OCI-LY3 (cell line): ENCODE measurements around the gene ZFYVE21.

Experiments used
- CTCF ChIP-seq: fragments of 200-600, 300-600 bp; sonication (generic); IDR thresholded peaks from 2 replicates; pipeline ENCODE4 v1.5.1; 2014; ENCODE audit warnings: antibody characterized with exemption, low read length, low read depth
- EZH2phosphoT487 ChIP-seq: fragments of 200-600 bp; shearing (Covaris generic); IDR thresholded peaks from 2 replicates; pipeline ENCODE4 v1.6.1; 2018; ENCODE audit warnings: antibody characterized with exemption, mixed run types, low read depth

DNA sequence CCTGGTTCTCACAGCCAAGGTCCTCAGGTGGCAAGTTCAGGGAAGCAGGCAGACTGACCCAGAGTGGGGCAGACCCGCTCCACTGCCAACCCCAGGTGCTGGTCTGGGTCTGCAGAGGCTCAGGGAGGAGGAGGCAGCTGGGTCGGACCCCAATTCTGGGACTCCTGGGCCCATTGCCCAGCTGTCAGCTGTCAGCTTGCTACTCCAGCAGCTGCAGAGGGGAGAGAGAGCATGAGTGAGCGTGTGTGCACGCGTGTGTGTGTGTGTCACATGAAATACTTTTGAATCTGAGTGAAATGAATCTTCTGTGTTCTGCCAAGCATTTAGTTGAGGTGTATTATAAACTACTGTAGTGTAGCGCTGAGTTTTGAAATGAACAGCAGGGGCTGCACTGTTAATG, 31.1 kb upstream of the ZFYVE21 start:
- TF ChIP-seq CTCF: no peak
- TF ChIP-seq EZH2phosphoT487: no peak
